Measurements from ENCODE around the gene BLOC1S2.

BLOC1S2 gene

GRCh38 chr10:100232101-100232500, 54.4 kb downstream of the BLOC1S2 start:
- no peak overlapping the region for H3K9ac ChIP-seq (ENCODE audit: insufficient read length, low read depth)
- peaks cover 47% of the 10 kb centered on the region for H3K36me3 ChIP-seq (ENCODE audit: insufficient read depth, insufficient read length, low read length)
- DNase-seq (ENCODE audit: low read depth, low spot score): no peak

GRCh38 chr10:100229819-100230422, 56.6 kb downstream of the BLOC1S2 start:
- Histone ChIP-seq H3K9me3 (ENCODE audit: insufficient read depth, low read length) (no peaks in the 10 kb centered on the region), H3K4me1 (ENCODE audit: insufficient read depth, insufficient read length) (no peaks in the 10 kb centered on the region), H3K9ac (ENCODE audit: insufficient read length, low read depth) (peak overlapping the region; percentile 90), H3K4me3 (ENCODE audit: insufficient read length, low read depth) (peak overlapping the region; percentile 98), H3K27me3 (ENCODE audit: insufficient read depth, insufficient read length) (no peaks in the 10 kb centered on the region), H3K36me3 (ENCODE audit: insufficient read depth, insufficient read length, low read length) (peaks cover 42% of the 10 kb centered on the region)
- no peak for TF ChIP-seq ZNF274 (IDR thresholded peaks at IDR 0.05; ENCODE audit: low read depth, low read length)
- no peak for TF ChIP-seq SUZ12 (IDR thresholded peaks at IDR 0.05; ENCODE audit: extremely low read depth, insufficient read depth, insufficient read length)
- TF ChIP-seq YY1 (IDR thresholded peaks at IDR 0.05; ENCODE audit: insufficient read depth, insufficient read length): no peak
- DNase-seq (ENCODE audit: low read depth, low spot score): no peak

More at GRCh38 chr10:100232101-100232500, 54.4 kb downstream of the BLOC1S2 start:
- Histone ChIP-seq H3K27me3 (ENCODE audit: insufficient read depth, insufficient read length) (no peaks in the 10 kb centered on the region), H3K4me3 (ENCODE audit: insufficient read length, low read depth) (no peak overlapping the region), H3K4me1 (ENCODE audit: insufficient read depth, insufficient read length) (no peaks in the 10 kb centered on the region), H3K9me3 (ENCODE audit: insufficient read depth, low read length) (no peaks in the 10 kb centered on the region)
- TF ChIP-seq SUZ12 (IDR thresholded peaks at IDR 0.05; ENCODE audit: extremely low read depth, insufficient read depth, insufficient read length): no peak
- TF ChIP-seq ZNF274 (IDR thresholded peaks at IDR 0.05; ENCODE audit: low read depth, low read length): no peak
- no peak for TF ChIP-seq YY1 (IDR thresholded peaks at IDR 0.05; ENCODE audit: insufficient read depth, insufficient read length)

- no peaks in the 10 kb centered on the region for H3K4me1 ChIP-seq (ENCODE audit: insufficient read depth, insufficient read length)
- TF ChIP-seq ZNF274 (IDR thresholded peaks at IDR 0.05; ENCODE audit: low read depth, low read length): no peak
- no peak for TF ChIP-seq YY1 (IDR thresholded peaks at IDR 0.05; ENCODE audit: insufficient read depth, insufficient read length)
- TF ChIP-seq SUZ12 (IDR thresholded peaks at IDR 0.05; ENCODE audit: extremely low read depth, insufficient read depth, insufficient read length): no peak
- no peaks in the 10 kb centered on the region for H3K9me3 ChIP-seq (ENCODE audit: insufficient read depth, low read length)
- H3K9ac ChIP-seq (ENCODE audit: insufficient read length, low read depth): no peak overlapping the region
- H3K4me3 ChIP-seq (ENCODE audit: insufficient read length, low read depth): no peak overlapping the region
- no peak for DNase-seq (ENCODE audit: low read depth, low spot score)
- no peaks in the 10 kb centered on the region for H3K27me3 ChIP-seq (ENCODE audit: insufficient read depth, insufficient read length)
- H3K36me3 ChIP-seq (ENCODE audit: insufficient read depth, insufficient read length, low read length): peaks cover 42% of the 10 kb centered on the region
Measured at GRCh38 chr10:100223879-100224278, 62.6 kb downstream of the BLOC1S2 start.

Measured in NT2/D1 (cell line).